PC-3 (cell line): ENCODE measurements around the gene EPB41L4B.

Experiments used
- CTCF ChIP-seq: fragments of 300-600 bp; sonication (generic); conservative IDR thresholded peaks from 2 replicates; pipeline ENCODE4 v1.5.1; 2017; ENCODE audit warnings: antibody characterized with exemption, low read depth, mild to moderate bottlenecking, low read length
- EZH2 ChIP-seq: fragments of 300-600 bp; sonication (generic); IDR thresholded peaks from one replicate; pipeline ENCODE4 v1.6.1; 2017; ENCODE audit warnings: antibody characterized with exemption, mild to moderate bottlenecking, low read length; ENCODE audit not compliant: unreplicated experiment
- EZH2phosphoT487 ChIP-seq: fragments of 300-600 bp; sonication (generic); IDR thresholded peaks from 2 replicates; pipeline ENCODE4 v1.6.1; 2018; ENCODE audit warnings: mild to moderate bottlenecking, antibody characterized with exemption, low read length, borderline replicate concordance

- TF ChIP-seq CTCF (no peak), EZH2phosphoT487 (no peak), EZH2 (no peak)
These were observed 175.8 kb downstream of the EPB41L4B start for GRCh38 chr9:109145051-109145450.
